Right atrium auricular region (tissue), 2 donors: ENCODE data around the gene ENDOD1. TPM values are rescaled to one million over a fixed set of nuclear protein-coding genes. Genes with fewer than 3 reads are reported as not detected.

Source experiments
- DNase-seq: peaks from one replicate; pipeline ENCODE4 v3.0.0-alpha.2; 2019; ENCODE audit warnings: low spot score
- H3K27ac ChIP-seq, 2 donors: fragments of 200-600 bp; sonication (generic); 1 replicate in 1 of 2; 2 replicates in 1 of 2; pipeline ENCODE4 v1.5.1; 2016 to 2019
- H3K27me3 ChIP-seq, 2 donors: fragments of 200-600 bp; sonication (generic); one replicate each; pipeline versions ENCODE4 v1.5.1 to v1.6.0; 2017 to 2019
- H3K36me3 ChIP-seq: fragments of 200-600 bp; sonication (generic); one replicate; pipeline ENCODE4 v1.5.1; 2016
- H3K4me1 ChIP-seq, 2 donors: fragments of 200-600 bp; sonication (generic); one replicate each; pipeline versions ENCODE4 v1.5.1 to v1.6.0; 2017 to 2019
- H3K4me3 ChIP-seq, 2 donors: fragments of 200-600 bp; sonication (generic); 1 replicate in 1 of 2; 2 replicates in 1 of 2; pipeline ENCODE4 v1.5.1; 2017 to 2019; ENCODE audit warnings: mild to moderate bottlenecking in 1 of 2, moderate library complexity in 1 of 2
- H3K9me3 ChIP-seq, 2 donors: fragments of 200-600 bp; sonication (generic); one replicate each; pipeline ENCODE4 v1.5.1; 2019
- total RNA-seq, 2 donors: library from RNA; depleted of rRNA; stranded (reverse); fragments of >200 nt; gene quantifications; one replicate each; pipeline ENCODE4 v1.1.0, GENCODE V29; 2016
- TF ChIP-seq, protein P1 (sequence below), 2 donors: fragments of 200-600 bp; sonication (generic); IDR thresholded peaks; one replicate each; pipeline ENCODE4 v1.5.1; 2019; ENCODE audit warnings: antibody characterized with exemption in 2 of 2

The ENDOD1 gene
- total RNA-seq, 2 donors from 2014 or later: 18.8 to 27.7 TPM

GRCh38 chr11:95140397-95141033 lies 50.9 kb downstream of the ENDOD1 start:
- no peaks in the 10 kb centered on the region for H3K4me1 ChIP-seq

GRCh38 chr11:95142431-95142830 lies 52.8 kb downstream of the ENDOD1 start:
- Histone ChIP-seq H3K36me3 (no peaks in the 10 kb centered on the region), H3K4me3 (no peak overlapping the region), H3K9me3 (no peaks in the 10 kb centered on the region), H3K4me1 (peaks cover 0 to 5% of the 10 kb centered on the region in 2 donors), H3K27me3 (no peaks in the 10 kb centered on the region), H3K27ac (no peak overlapping the region)
- TF ChIP-seq, protein P1, sequence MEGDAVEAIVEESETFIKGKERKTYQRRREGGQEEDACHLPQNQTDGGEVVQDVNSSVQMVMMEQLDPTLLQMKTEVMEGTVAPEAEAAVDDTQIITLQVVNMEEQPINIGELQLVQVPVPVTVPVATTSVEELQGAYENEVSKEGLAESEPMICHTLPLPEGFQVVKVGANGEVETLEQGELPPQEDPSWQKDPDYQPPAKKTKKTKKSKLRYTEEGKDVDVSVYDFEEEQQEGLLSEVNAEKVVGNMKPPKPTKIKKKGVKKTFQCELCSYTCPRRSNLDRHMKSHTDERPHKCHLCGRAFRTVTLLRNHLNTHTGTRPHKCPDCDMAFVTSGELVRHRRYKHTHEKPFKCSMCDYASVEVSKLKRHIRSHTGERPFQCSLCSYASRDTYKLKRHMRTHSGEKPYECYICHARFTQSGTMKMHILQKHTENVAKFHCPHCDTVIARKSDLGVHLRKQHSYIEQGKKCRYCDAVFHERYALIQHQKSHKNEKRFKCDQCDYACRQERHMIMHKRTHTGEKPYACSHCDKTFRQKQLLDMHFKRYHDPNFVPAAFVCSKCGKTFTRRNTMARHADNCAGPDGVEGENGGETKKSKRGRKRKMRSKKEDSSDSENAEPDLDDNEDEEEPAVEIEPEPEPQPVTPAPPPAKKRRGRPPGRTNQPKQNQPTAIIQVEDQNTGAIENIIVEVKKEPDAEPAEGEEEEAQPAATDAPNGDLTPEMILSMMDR (IDR thresholded peaks at IDR 0.05): no peak
- DNase-seq: no peak

More at GRCh38 chr11:95140397-95141033, 50.9 kb downstream of the ENDOD1 start:
- no peak for DNase-seq
- Histone ChIP-seq H3K27ac (no peak overlapping the region), H3K27me3 (no peaks in the 10 kb centered on the region), H3K36me3 (no peaks in the 10 kb centered on the region), H3K9me3 (no peaks in the 10 kb centered on the region), H3K4me3 (no peak overlapping the region)
- TF ChIP-seq, protein P1 (IDR thresholded peaks at IDR 0.05): no peak

DNA sequence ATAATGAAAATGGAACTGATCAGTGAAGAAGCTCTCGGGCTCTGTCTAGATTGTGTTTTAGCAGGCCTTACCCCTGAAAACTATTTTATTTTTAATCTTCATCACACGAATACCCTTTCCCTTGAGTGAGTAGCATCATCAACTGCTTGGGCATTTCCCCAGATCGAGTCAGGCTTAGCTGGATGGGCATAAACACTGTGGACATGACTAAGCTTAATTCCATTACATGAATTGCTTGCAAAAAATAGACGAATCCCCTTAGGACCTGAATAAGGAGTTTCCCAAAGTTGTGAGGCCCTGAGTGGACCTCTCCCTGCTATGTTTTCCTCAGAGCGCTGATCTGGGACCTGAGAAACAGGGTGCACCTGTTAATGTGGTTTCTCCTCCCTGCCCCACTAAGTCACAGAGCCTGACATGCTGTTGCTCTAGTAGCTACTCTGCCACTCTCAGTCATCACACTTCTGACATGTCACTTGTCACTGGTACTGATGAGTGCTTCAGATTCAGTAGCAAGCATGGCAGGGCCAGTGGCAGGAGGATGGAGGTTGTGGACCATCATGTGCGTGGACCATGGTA lies 53.5 kb downstream of the ENDOD1 start:
- no peak for DNase-seq
- Histone ChIP-seq H3K4me3 (no peak overlapping the region), H3K27ac (no peak overlapping the region), H3K36me3 (no peaks in the 10 kb centered on the region), H3K4me1 (peaks cover 0 to 12% of the 10 kb centered on the region in 2 donors), H3K9me3 (no peaks in the 10 kb centered on the region), H3K27me3 (no peaks in the 10 kb centered on the region)
- TF ChIP-seq, protein P1 (IDR thresholded peaks at IDR 0.05): no peak

DNA sequence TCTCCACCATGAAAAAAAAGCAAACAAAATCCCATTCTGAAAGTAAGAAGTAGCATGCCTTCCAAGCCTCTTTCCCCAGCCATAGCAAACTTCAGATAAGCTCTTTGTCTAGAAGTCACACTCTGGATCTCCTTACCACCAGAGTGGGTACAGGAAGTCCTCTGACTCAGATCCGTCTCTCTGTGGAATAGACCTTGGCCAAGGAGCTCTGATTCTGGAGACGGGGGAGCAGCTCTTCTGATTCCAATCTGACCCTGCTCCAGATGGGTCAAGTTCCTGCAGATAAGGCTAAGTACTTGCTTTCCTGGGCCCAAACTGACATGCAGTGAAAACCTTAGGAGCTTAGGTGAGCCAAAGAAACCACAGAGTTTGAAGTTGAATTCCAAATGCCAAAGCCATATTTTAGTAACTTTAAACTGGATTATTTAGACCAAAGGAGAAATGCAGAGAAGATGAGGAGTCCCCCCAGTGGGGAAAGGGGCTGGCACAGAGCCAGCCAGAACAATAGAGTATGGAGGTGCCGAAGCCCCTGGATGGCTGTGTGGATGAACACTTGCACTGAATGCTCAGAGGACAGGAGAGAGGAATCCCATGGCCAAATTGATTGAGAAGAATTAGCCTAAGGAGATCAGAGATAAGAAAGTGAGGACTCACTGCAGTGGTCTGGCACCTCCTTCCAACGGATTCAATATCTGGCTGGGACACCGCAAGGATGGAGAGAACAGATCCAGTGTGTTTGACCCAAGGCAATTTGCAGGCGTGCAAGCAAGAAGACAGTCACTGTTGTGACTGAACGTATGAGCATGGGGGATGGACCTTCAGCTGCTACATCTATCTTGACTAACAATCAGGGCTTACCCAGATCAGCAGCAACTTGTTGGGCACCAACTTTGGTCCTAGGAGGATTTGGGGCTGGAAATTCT lies 54.9 kb downstream of the ENDOD1 start:
- no peak overlapping the region for H3K27ac ChIP-seq
- H3K36me3 ChIP-seq: no peaks in the 10 kb centered on the region
- H3K27me3 ChIP-seq: no peaks in the 10 kb centered on the region
- H3K9me3 ChIP-seq: no peaks in the 10 kb centered on the region
- no peak for DNase-seq
- peaks cover 0 to 14% of the 10 kb centered on the region in 2 donors for H3K4me1 ChIP-seq
- H3K4me3 ChIP-seq: no peak overlapping the region
- TF ChIP-seq, protein P1 (IDR thresholded peaks at IDR 0.05): no peak

DNA sequence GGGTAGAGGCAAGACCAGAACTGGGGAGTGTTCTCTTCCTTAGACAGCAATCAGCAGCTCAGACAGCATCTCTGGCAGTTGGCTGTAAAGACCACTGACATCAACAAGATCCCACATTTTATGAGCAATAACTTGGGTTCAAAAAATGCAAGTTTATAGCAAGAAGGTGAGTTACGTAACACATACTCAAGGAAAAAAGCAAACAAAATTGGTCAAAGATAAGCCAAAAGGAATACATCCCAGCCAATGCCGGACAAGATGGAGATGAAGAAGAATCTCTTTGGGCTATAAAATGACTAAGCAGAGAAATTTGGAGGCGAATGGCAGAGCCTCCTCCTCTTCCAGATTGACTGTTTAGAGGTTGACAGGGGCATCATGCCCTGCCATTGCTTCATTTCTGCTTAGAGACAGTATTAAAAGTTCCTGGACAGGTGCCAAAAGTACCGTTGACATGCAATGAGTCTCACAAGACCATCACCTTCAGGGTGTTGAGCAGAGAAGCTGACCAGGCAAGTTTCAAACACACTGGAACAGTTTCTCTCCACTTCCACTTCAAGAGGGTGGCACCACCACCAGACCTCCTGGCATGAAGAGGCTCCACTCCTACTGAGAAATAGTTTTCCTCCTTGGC lies 55.9 kb downstream of the ENDOD1 start:
- no peaks in the 10 kb centered on the region for H3K27me3 ChIP-seq
- H3K36me3 ChIP-seq: no peaks in the 10 kb centered on the region
- H3K27ac ChIP-seq: no peak overlapping the region
- peaks cover 0 to 21% of the 10 kb centered on the region in 2 donors for H3K4me1 ChIP-seq
- TF ChIP-seq, protein P1 (IDR thresholded peaks at IDR 0.05): no peak
- no peak overlapping the region for H3K4me3 ChIP-seq
- no peak for DNase-seq
- no peaks in the 10 kb centered on the region for H3K9me3 ChIP-seq
